Head of caudate nucleus (tissue), 42 donors: ENCODE measurements around the gene NAPA.

ENCODE experiments used
- DNase-seq, 42 donors: peaks; one replicate each; pipeline versions ENCODE4 v3.0.0 to v3.0.0-alpha.2; 2020 to 2021; ENCODE audit warnings: mixed read lengths in 7 of 42
- intact Hi-C: fragments of 100-400 bp; cut with DNase I; formaldehyde crosslinking; loops from one replicate; pipeline ENCODE4 v1.15.0; 2022

The NAPA gene

GRCh38 chr19:47445527-47445926, 69.3 kb downstream of the NAPA start:
- intact Hi-C loops, result no loop called here
- no peak for DNase-seq

- DNase-seq, result peak in 1 of 42 donors; percentile 29
- intact Hi-C loops, result loop anchor here (5.0 kb wide), 1 partner anchor 68 kb away; no protein-coding TSS in a partner anchor
These were observed 70.5 kb downstream of the NAPA start for GRCh38 chr19:47444388-47444821.

- intact Hi-C loops, result loop anchor here (5.0 kb wide), 1 partner anchor 69 kb away; no protein-coding TSS in a partner anchor
- DNase-seq, result no peak
These were observed 71.5 kb downstream of the NAPA start for GRCh38 chr19:47443331-47443730.

GRCh38 chr19:47438793-47439220, 76.1 kb downstream of the NAPA start:
- DNase-seq, result no peak
- intact Hi-C loops, result no loop called here
